Naive thymus-derived CD4-positive, alpha-beta T cell (primary cell): Measurements from ENCODE around the gene F10. TPM values are rescaled to one million over a fixed set of nuclear protein-coding genes. Genes with fewer than 3 reads are reported as not detected.

Source experiments
- ATAC-seq: fragments of 150-1000 bp; cut with Tn5 transposase; 2 replicates; pipeline ENCODE4 v1.10.0; 2021; ENCODE audit warnings: mild to moderate bottlenecking, moderate library complexity
- CTCF ChIA-PET: fragments of 350-600 bp; sonication (Branson Sonifier 250); formaldehyde crosslinking; loops from one replicate; lab custom pipeline; 2021; ENCODE audit warnings: antibody characterized with exemption; lab: Charles Lee
- POLR2A ChIA-PET: fragments of 350-600 bp; sonication (Branson Sonifier 250); formaldehyde crosslinking; loops from one replicate; lab custom pipeline; 2021; ENCODE audit warnings: antibody characterized with exemption, inconsistent platforms; lab: Charles Lee
- DNase-seq, 9 donors: peaks; one replicate each; pipeline versions ENCODE4 v3.0.0 to v3.0.0-alpha.2; 2020 to 2022; ENCODE audit warnings: mixed read lengths in 1 of 9
- H3K27ac ChIP-seq: one replicate; pipeline ENCODE4 v1.7.0; 2013; ENCODE audit warnings: mild to moderate bottlenecking, low read depth, low read length, moderate library complexity
- H3K27me3 ChIP-seq, 2 donors: one replicate each; pipeline ENCODE4 v1.7.0; 2013; ENCODE audit warnings: low read length in 2 of 2, mild to moderate bottlenecking in 2 of 2, moderate library complexity in 2 of 2; ENCODE audit not compliant: control insufficient read depth in 2 of 2, insufficient read depth in 2 of 2
- H3K36me3 ChIP-seq, 3 experiments: 1 replicate in 2 of 3; 2 replicates in 1 of 3; pipeline ENCODE4 v1.7.0; 2013; ENCODE audit warnings: low read length in 3 of 3, mild to moderate bottlenecking in 3 of 3, moderate library complexity in 1 of 3; ENCODE audit not compliant: insufficient read depth in 3 of 3, control insufficient read depth in 2 of 3
- H3K4me1 ChIP-seq, 2 donors: one replicate each; pipeline ENCODE4 v1.7.0; 2013; ENCODE audit warnings: low read length in 2 of 2, mild to moderate bottlenecking in 2 of 2, moderate library complexity in 1 of 2; ENCODE audit not compliant: control insufficient read depth in 2 of 2, insufficient read depth in 2 of 2
- H3K4me3 ChIP-seq: 2 replicates; pipeline ENCODE4 v1.7.0; 2013; ENCODE audit warnings: mild to moderate bottlenecking, low read length
- H3K9me3 ChIP-seq, 3 experiments: 1 replicate in 2 of 3; 2 replicates in 1 of 3; pipeline ENCODE4 v1.7.0; 2013; ENCODE audit warnings: low read length in 3 of 3; ENCODE audit not compliant: control insufficient read depth in 2 of 3
- H3K27ac Mint-ChIP-seq, 9 donors: one replicate each; pipeline ENCODE4 v1.8.0; 2020 to 2022; ENCODE audit warnings: mixed read lengths in 9 of 9, mild to moderate bottlenecking in 8 of 9, moderate library complexity in 5 of 9, inconsistent platforms in 2 of 9
- H3K27me3 Mint-ChIP-seq, 5 donors: one replicate each; pipeline ENCODE4 v1.8.0; 2021 to 2022; ENCODE audit warnings: mixed read lengths in 5 of 5, mild to moderate bottlenecking in 1 of 5
- H3K36me3 Mint-ChIP-seq, 5 donors: one replicate each; pipeline ENCODE4 v1.8.0; 2020 to 2022; ENCODE audit warnings: mixed read lengths in 5 of 5, mild to moderate bottlenecking in 3 of 5, inconsistent platforms in 1 of 5
- H3K4me1 Mint-ChIP-seq, 7 donors: one replicate each; pipeline ENCODE4 v1.8.0; 2020 to 2022; ENCODE audit warnings: mixed read lengths in 7 of 7, mild to moderate bottlenecking in 3 of 7, inconsistent platforms in 1 of 7
- H3K4me3 Mint-ChIP-seq, 10 donors: one replicate each; pipeline ENCODE4 v1.8.0; 2020 to 2022; ENCODE audit warnings: mild to moderate bottlenecking in 10 of 10, mixed read lengths in 10 of 10, moderate library complexity in 6 of 10, inconsistent platforms in 2 of 10
- H3K9me3 Mint-ChIP-seq, 11 donors: one replicate each; pipeline ENCODE4 v1.8.0; 2020 to 2022; ENCODE audit warnings: mixed read lengths in 11 of 11, mild to moderate bottlenecking in 4 of 11, inconsistent platforms in 1 of 11, moderate library complexity in 1 of 11
- intact Hi-C, 2 donors: fragments of 100-400 bp; cut with micrococcal nuclease; formaldehyde crosslinking; loops; one replicate each; pipeline ENCODE4 v1.15.1; 2023
- polyA plus RNA-seq, 2 donors: library from polyadenylated mRNA; unstranded; fragments of 300-500 nt; fragmentation: Illumina TruSeq; gene quantifications; one replicate each; pipeline ENCODE4 v1.2.3, GENCODE V29; 2021
- total RNA-seq, 6 experiments: library from RNA in 5 of 6; stranded (reverse) in 5 of 6; gene quantifications; 1 replicate in 5 of 6; 2 replicates in 1 of 6; pipeline ENCODE4 v1.2.3 and lab custom pipeline; 2021 to 2026

F10 gene
- total and polyA plus RNA-seq, 7 experiments from 2014 or later = not detected

- POLR2A ChIA-PET = interaction anchor here (0.8 to 2.8 kb wide), 2 partner anchors 12 to 55 kb away, joined by 5 to 19 read pairs; partner anchors contain the start of genes CUL4A and PCID2
- Histone ChIP-seq H3K4me3 (peak overlapping the region; percentile 82), H3K9me3 (no peaks in the 10 kb centered on the region), H3K27me3 (no peaks in the 10 kb centered on the region), H3K36me3 (no peaks in the 10 kb centered on the region), H3K4me1 (peaks cover 15 to 16% of the 10 kb centered on the region in 2 donors), H3K27ac (peak overlapping the region; percentile 68)
- Mint-ChIP-seq H3K4me3 (peak overlapping the region; percentile 78 to 99 (median 86)), H3K9me3 (peaks cover 0 to 19% (median 4%) of the 10 kb centered on the region in 11 donors), H3K36me3 (peaks cover 0 to 26% (median 0%) of the 10 kb centered on the region in 5 donors), H3K27ac (peak overlapping the region in 8 of 9 donors; percentile 84 to 96 (median 88)), H3K4me1 (peaks cover 9 to 26% (median 21%) of the 10 kb centered on the region in 7 donors), H3K27me3 (peaks cover 0 to 27% (median 7%) of the 10 kb centered on the region in 5 donors)
- ATAC-seq (peak; percentile 89), DNase-seq (peak; percentile 55 to 76 (median 70))
- intact Hi-C loops = loop anchor here (1.0 to 5.0 kb wide), 5 partner anchors 54 to 663 kb away; partner anchors contain the start of genes MCF2L (in 1 of the 2) and PCID2 (in 1 of the 2)
- CTCF ChIA-PET = no interaction called here
Observed at GRCh38 chr13:113153810-113154748, 31.5 kb downstream of the F10 start.

GRCh38 chr13:113155201-113155600 is 32.6 kb downstream of the F10 start:
- H3K27me3 Mint-ChIP-seq = peaks cover 0 to 27% (median 7%) of the 10 kb centered on the region in 5 donors
- peaks cover 0 to 19% (median 4%) of the 10 kb centered on the region in 11 donors for H3K9me3 Mint-ChIP-seq
- peaks cover 0 to 26% (median 0%) of the 10 kb centered on the region in 5 donors for H3K36me3 Mint-ChIP-seq
- H3K4me1 ChIP-seq = peaks cover 15 to 16% of the 10 kb centered on the region in 2 donors
- intact Hi-C loops = no loop called here
- H3K4me1 Mint-ChIP-seq = peaks cover 13 to 30% (median 25%) of the 10 kb centered on the region in 7 donors
- no peak for DNase-seq
- H3K9me3 ChIP-seq = no peaks in the 10 kb centered on the region
- peak overlapping the region; percentile 51 to 96 (median 80) for H3K27ac Mint-ChIP-seq
- no peaks in the 10 kb centered on the region for H3K27me3 ChIP-seq
- H3K4me3 ChIP-seq = no peak overlapping the region
- POLR2A ChIA-PET = interaction anchor here (0.8 to 2.8 kb wide), 4 partner anchors 9 to 212 kb away, joined by 3 to 19 read pairs (median 4); partner anchors contain the start of genes CUL4A and PCID2
- peak overlapping the region in 8 of 10 donors; percentile 22 to 84 (median 52) for H3K4me3 Mint-ChIP-seq
- ATAC-seq = no peak
- peak overlapping the region; percentile 56 for H3K27ac ChIP-seq
- CTCF ChIA-PET = no interaction called here
- H3K36me3 ChIP-seq = no peaks in the 10 kb centered on the region

- H3K4me1 ChIP-seq = peaks cover 18 to 21% of the 10 kb centered on the region in 2 donors
- Mint-ChIP-seq H3K36me3 (peaks cover 0 to 26% (median 0%) of the 10 kb centered on the region in 5 donors), H3K27me3 (peaks cover 0 to 26% (median 5%) of the 10 kb centered on the region in 5 donors), H3K9me3 (peaks cover 0 to 18% (median 4%) of the 10 kb centered on the region in 11 donors), H3K4me3 (peak overlapping the region in 1 of 10 donors; percentile 41), H3K4me1 (peaks cover 15 to 36% (median 33%) of the 10 kb centered on the region in 7 donors), H3K27ac (no peak overlapping the region)
- intact Hi-C loops = no loop called here
- ATAC-seq (no peak), DNase-seq (no peak)
- CTCF ChIA-PET = no interaction called here
- POLR2A ChIA-PET = interaction anchor here (0.7 to 1.1 kb wide), 4 partner anchors 10 to 333 kb away, joined by 3 to 7 read pairs (median 3); partner anchors contain the start of genes CUL4A and PCID2
- no peaks in the 10 kb centered on the region for H3K36me3 ChIP-seq
- H3K27me3 ChIP-seq = no peaks in the 10 kb centered on the region
- no peak overlapping the region for H3K4me3 ChIP-seq
- H3K27ac ChIP-seq = no peak overlapping the region
- H3K9me3 ChIP-seq = no peaks in the 10 kb centered on the region
Observed at GRCh38 chr13:113155982-113156655, 33.5 kb downstream of the F10 start.

GRCh38 chr13:113157206-113157928 is 34.8 kb downstream of the F10 start:
- H3K36me3 Mint-ChIP-seq = peaks cover 0 to 24% (median 0%) of the 10 kb centered on the region in 5 donors
- Histone ChIP-seq H3K9me3 (no peaks in the 10 kb centered on the region), H3K4me1 (peaks cover 19 to 20% of the 10 kb centered on the region in 2 donors), H3K36me3 (no peaks in the 10 kb centered on the region), H3K27me3 (no peaks in the 10 kb centered on the region), H3K4me3 (no peak overlapping the region), H3K27ac (no peak overlapping the region)
- intact Hi-C loops = no loop called here
- POLR2A ChIA-PET = interaction anchor here (1.0 to 1.1 kb wide), 2 partner anchors 22 to 52 kb away, joined by 3 to 7 read pairs; partner anchors contain the start of genes CUL4A and PCID2
- CTCF ChIA-PET = interaction anchor here (0.6 kb wide), 1 partner anchor 130 kb away, joined by 3 read pairs; no protein-coding TSS in a partner anchor
- H3K27me3 Mint-ChIP-seq = peaks cover 0 to 16% (median 0%) of the 10 kb centered on the region in 5 donors
- H3K4me1 Mint-ChIP-seq = peaks cover 11 to 34% (median 30%) of the 10 kb centered on the region in 7 donors
- DNase-seq (no peak), ATAC-seq (no peak)
- H3K27ac Mint-ChIP-seq = peak overlapping the region in 2 of 9 donors; percentile 57 to 82
- H3K9me3 Mint-ChIP-seq = peaks cover 0 to 17% (median 4%) of the 10 kb centered on the region in 11 donors
- H3K4me3 Mint-ChIP-seq = no peak overlapping the region

- peaks cover 0 to 17% (median 4%) of the 10 kb centered on the region in 11 donors for H3K9me3 Mint-ChIP-seq
- DNase-seq (no peak), ATAC-seq (no peak)
- H3K27me3 ChIP-seq = no peaks in the 10 kb centered on the region
- H3K4me3 Mint-ChIP-seq = no peak within 1 kb of the TSS
- POLR2A ChIA-PET = no interaction called here
- H3K4me1 ChIP-seq = peaks cover 11 to 12% of the 10 kb centered on the region in 2 donors
- no peaks in the 10 kb centered on the region for H3K36me3 ChIP-seq
- intact Hi-C loops = no loop called here
- CTCF ChIA-PET = interaction anchor here (0.6 kb wide), 1 partner anchor 129 kb away, joined by 3 read pairs; no protein-coding TSS in a partner anchor
- no peak within 1 kb of the TSS for H3K27ac ChIP-seq
- peaks cover 5 to 33% (median 26%) of the 10 kb centered on the region in 7 donors for H3K4me1 Mint-ChIP-seq
- peaks cover 0 to 10% (median 0%) of the 10 kb centered on the region in 5 donors for H3K27me3 Mint-ChIP-seq
- peak within 1 kb of the TSS in 2 of 9 donors; percentile 78 to 82 for H3K27ac Mint-ChIP-seq
- no peaks in the 10 kb centered on the region for H3K9me3 ChIP-seq
- H3K36me3 Mint-ChIP-seq = peaks cover 0 to 22% (median 0%) of the 10 kb centered on the region in 5 donors
- H3K4me3 ChIP-seq = no peak within 1 kb of the TSS
Observed at GRCh38 chr13:113157929-113158747, 35.5 kb downstream of the F10 start, which contains the start of gene PROZ. TSS of gene PROZ (plus strand) at chr13:113158648. CDS start at chr13:113158661, 13 bp downstream.
